ENCODE results near the gene SMIM30.

SMIM30 gene

DNA sequence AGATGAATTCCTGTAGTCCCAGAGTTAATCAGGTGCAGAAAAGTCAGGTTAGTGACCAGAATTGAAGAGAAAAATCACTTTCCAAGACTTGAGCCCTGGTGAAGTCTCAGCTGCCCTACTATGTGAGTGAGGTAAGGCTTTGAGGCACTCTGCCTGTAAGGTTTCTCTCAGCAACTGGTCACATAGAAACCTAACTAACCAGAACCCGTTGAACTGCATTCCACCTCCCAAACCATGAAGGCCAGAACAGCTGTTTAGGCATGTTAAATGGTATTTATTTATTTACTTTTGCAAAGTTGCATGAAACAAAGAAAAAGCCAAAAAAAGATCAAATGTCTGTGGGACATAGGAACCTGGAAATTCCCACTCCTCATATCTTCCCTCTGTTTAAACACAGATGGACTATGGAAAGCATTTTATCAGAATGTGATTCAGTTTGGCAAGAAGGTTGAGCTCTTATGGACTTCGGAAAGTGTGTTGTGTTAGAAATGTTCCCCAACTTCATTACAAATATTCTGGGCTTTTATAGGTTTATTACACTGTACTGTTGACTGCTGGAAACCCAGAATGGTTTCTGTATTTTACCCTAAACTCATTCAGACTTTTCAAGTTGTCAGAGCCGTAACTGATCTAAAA is 19.0 kb downstream of the SMIM30 start:
- no peak for DNase-seq

DNA sequence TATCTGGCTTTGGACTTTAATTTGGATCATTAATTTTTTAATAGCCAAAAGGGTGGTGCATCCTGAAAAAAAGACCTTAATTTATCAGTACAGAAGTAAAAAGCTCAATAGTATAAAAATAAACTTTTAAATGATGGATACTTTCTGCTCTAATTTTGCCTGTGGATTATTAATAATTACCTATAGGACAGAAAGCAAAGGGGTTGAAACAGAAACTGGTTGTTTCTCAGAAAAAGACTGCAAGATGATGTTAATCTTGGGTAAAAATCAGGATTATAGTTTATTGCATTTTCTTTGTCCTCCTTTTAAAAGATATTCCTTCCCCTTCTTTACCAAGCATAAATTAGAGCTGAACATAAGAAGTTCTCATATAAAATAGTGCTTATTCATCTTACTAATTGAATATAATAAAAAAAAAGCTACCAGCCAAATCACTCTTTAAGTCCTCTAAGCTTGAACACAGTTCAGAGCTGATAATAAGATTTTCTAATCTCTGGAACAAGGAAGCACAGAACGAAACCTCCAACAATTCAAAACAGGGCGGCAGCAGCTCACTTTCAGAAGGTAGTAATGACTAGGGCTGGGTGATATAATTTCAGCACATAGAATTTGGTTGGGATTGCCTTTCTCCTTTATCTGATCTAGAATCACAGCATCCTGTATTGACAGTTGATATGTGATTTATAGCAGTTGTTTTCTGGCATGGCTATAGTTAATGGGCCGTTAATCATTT is 23.7 kb downstream of the SMIM30 start:
- no peak for DNase-seq

DNA sequence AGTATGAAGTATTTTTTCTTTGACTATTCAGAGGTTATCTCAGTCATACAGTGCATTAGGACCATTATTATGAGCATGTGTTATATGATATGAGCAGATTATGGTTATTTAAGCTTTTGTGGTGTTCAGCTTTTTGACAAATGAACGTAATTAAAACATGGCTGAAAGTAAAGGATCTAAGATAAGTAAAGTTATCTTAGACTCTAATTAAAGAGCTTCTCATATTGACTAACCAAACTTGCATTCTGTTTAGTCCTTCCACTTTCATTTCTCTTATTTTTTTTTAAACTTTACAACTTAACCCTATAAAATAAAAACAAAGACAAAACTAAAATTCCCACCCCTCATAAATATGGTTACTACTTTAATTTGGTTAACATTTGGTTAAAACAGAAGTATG is 24.8 kb downstream of the SMIM30 start:
- DNase-seq = no peak

DNA sequence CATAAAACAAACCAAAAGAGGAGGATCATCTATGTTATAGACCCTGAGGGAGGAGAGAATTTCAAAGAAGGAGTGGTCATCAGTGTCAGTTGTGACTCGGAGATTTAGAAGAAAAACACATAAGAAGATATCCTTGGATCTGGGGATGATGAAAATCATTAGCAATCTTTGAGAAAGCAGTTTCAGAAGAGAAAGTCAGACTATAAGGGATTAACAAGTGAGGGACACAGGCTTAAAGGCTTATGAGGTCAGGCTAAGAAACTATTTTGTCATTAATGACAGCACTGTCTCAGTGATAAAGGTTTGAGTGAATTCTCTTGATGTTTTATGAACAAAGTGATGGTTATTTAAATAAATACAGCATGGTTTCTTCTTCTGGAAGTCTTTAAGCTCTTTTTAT is 25.6 kb downstream of the SMIM30 start:
- no peak for DNase-seq

DNA sequence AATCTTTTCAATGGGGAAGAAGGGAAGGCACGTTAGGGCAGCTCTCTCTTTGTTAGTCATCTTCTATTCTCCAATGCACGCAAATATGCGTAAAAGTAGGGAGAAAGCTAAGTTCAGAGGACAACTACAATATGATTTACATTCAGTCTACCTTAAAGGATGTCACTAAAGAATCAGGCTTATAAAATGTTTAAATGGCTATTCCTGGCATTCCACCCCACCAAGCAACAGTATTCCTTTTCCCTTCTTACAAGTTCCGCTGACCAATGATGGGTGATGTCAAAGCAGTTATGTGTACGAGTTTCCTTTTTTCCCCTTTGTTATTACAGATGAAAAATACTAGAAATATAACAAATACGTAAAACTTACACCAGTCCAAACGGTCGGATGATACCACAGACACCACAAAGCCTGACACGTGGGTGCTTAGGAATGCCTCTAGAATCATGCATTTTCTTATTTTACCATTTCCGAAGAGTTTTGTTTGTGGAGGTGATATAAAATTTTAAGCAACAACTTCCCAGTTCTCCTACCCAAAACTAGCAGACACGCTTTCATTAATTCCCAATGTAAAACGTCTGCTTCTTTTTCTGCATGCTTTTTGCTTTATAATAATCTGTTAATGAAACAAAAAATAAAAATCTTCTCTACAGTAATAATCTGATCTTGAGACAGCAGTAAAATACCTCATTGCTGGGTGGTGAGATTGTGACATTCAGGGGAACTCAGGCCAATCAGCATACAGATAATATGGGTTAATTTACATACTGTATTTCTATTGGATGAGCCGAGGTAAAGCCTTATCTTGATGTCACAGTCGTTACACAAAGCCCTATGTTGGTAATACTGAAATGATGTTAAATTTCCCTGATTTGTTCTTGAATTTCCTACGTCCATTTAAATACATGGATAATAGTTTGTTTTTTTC is 31.0 kb downstream of the SMIM30 start:
- DNase-seq = no peak

DNA sequence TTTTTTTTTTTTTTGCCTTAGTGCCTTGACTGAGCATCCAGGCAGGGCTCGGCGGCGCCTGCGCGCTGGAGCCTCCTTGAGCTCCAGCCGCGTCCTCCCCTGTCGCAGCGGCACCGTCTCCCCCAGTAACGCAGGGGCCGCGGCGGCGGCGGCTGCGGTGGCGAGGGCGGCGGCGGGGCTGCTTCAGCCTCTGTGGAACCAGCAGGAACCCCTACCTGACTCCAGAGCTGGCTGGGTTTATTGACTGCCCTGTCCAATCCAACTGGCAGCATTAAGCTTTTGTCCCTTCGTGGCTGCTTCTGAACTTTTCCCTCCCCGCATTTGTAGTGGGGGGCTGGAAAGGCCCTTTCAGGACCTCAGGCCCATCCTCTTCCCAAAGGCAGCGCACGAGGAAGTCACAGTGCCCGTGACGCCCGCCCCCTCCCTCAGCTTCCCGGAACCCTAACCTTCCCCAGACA is 31.9 kb downstream of the SMIM30 start, which contains the start of gene GPR85:
GPR85 (minus strand) TSS at position 397 of the 458 bp plus-strand sequence. CDS start 2,106 bp downstream, outside the sequence.
- DNase-seq = no peak

DNA sequence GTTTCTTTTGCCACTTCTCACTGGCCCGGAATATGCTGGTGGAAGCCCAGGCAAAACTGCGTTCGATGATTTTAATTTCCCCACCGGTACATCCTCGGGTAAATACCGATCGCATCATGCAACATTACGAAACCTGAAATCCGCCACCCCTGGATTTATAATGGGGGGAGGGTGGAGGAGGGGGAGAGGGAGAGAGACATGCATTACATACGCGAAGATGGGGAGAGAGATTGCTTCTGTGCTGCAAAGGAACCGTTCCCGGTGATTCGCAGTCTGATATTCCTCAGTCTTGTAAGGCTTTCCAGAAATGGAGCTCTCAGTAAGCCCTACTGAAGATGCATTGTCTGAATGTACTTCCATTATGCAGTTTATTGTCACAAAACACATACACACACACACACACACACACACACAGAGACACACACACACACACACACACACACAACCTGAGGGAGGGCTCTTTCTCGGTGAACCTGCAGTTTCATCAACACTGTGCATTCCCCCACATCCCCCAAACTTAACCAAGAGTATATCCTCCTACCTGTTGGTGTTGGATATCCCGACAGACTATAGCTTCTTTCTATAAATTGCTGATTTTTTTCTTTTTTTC is 32.5 kb downstream of the SMIM30 start:
- no peak for DNase-seq

DNA sequence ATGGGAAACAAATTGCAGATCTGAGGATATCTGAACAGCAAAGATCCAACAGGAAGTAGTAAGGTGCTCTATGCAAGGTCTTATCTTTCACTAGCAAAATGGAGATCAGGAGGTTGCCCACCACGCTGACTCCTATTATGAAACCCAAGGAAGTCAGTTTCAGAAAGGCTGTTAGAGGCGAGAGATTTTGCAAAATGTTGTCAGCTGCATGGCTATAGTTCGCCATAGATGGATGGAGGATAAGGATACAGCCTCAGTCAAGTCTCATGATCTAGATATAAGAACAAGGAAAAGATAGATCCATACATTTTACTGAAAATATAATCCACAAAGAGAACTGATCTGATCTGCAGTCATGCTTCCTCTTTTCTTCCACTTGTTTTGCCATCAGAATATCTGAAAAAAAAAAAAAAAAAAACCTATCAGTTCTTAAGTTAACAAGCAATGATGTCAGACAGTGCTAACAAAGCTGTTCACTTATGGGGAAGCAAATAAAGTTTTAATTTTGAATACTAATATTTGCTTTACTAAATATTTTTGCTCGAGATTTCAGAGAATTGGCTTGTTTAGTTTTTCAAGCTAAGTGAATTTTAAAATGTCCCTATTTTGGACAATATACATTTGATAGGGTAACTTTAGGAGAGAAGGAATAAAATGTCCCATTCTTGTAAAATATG is 33.7 kb downstream of the SMIM30 start:
- no peak for DNase-seq

DNA sequence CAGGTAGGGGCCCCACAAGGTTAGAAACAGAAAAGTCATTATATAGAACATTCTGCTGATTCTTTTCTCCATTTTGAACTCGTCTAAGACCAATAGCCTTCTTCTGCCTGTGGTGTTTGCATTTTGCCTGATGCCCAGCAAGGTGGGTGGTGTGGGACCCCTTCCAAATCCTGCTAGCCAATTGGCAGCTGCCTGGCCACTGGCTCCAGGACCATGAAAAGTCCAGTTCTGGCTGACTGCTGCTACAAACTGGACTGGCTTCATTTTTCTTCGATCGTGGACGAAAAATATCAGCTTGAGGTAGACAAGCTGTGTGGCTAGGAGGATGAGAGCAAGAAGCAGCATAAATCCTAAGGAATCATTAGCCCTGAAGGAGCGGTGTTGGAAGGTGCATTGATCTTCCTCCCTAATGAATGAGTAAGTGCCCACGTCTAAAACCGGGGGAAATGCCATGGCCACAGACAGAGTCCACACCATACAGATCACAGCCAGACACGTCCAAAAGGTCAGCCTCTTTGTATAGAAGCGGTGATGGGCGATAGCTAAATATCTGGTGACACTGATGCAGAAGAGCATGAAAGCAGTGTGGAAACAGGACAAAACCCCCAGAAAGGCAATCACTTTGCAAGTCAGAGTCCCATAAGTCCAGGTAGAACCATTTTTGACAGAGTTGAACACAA is 34.4 kb downstream of the SMIM30 start:
- no peak for DNase-seq

DNA sequence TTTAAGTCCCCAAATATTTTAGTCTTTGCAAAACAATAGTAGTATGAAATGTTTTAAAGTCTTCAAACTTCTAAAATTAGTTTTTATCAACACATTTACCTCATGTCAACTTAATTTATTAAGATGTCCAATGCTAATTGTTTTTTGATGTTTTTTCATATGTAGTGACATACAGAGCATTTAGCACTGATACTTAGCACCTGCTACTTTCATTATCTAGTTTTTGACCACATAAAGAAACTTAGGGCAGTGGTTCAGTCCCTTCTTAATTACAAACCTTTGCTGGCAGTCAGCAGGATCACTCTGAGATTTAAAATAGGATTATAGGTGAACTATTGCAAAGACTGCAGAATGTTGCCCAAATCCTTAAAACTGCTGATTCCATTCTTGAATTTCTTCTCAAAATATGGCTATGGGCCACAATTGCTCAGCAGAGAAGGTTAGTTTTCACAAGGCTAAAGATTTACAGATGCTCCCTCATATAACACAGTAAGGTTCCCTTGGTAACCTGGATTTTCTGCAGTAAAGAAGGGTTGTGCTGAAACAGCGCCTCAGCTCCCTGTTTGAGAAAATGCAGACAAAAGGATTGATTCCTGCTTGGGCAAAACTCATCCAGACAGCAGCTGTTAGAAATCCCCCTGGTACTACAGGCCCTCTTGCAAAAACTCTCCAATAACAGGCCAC is 35.1 kb downstream of the SMIM30 start:
- DNase-seq = no peak

DNA sequence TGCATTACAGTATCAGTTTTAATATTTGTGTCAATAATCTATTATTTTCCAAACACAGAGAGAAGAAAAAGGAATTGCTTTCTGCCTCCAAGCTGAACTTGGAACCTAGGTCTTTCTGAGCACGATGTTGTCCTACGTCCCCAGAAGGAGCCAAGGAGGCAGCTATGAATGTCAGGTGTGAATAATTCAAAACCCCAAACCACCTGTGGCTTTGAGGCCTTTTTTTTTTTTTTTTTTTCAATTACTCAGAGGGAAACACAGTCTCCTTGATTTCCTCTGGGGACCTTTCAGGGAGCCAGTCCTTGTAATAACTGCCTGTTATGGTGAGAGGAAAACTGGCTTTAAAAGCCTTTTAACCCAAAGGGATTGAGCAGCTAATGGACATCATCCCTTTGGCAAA is 40.0 kb downstream of the SMIM30 start:
- no peak for DNase-seq

DNA sequence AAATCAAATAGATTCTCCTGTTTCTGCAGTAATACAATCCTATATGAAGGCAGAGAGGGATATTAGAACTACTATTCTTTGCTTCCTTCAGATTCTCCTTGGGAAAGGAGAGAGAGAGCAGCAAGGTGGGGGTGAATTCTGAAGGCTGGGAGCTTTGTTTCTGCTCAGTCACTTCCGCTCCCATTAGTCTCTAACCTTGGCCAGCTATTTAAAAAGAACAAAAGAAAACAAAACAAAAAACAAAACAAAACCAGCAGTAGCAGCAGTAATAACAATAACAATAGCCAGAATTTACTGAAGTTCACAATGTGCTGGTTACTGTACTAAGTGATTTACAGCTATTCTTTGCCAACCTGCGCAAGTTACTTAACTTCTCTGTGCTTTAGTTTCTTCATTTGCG is 41.7 kb downstream of the SMIM30 start:
- no peak for DNase-seq

DNA sequence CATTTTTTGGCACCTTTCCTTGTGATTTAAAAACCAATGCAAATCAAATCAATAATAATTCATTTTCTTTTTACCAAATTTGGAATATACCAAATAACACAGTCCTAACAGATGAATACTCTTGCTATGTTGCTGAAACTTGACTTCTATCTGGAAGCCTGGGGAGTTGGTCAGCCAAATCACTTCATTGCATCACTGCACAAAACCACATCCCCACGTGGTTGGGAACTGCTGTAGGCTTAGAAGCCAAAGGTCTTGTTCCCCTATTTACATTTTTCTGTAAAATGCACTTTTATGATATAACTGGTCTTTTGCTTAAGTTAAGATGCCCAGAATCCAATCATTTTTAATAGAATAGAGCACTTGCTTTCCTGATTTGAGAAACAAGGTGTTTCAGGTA is 46.9 kb downstream of the SMIM30 start:
- DNase-seq = no peak
